Measurements from ENCODE around the gene ADAP1. TPM values are rescaled to one million over a fixed set of nuclear protein-coding genes. Genes with fewer than 3 reads are reported as not detected.

Gene ADAP1
- polyA plus RNA-seq, 2 donors, result 5.8 to 25.7 TPM

DNA sequence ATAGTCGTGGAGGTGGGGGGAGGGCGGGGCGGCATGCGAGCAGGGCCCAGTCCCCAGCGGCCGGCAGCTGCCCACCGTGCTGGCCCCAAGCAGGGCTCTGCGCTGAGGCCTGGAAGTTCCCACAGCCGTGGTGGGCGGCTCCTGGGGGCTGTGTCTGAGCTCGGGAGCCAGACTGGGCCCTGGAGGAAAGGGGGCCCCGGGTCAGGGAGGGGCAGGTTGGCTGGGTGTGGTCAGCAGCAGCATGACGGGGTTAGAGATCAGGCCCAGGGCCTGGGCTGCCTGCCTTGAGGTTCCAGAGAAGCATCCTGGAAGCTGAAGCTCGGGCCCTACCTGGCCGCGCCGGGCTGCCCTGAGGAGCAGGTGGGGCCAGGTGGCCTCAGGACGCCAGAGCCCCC is 56.0 kb downstream of the ADAP1 start:
- H3K27ac ChIP-seq (ENCODE audit: low read depth in 2 of 2, low read length in 1 of 2), result no peak overlapping the region
- WGBS, 2 donors, result 82% methylated on average over 17 to 18 of the region's 18 CpGs
- no peak overlapping the region for H3K4me3 ChIP-seq (ENCODE audit: low read depth in 1 of 2, low read length in 2 of 2)
- H3K27me3 ChIP-seq (ENCODE audit: control insufficient read depth in 1 of 2, insufficient read depth in 2 of 2, low read length in 2 of 2), result no peaks in the 10 kb centered on the region
- peaks cover 0 to 3% of the 10 kb centered on the region in 2 donors for H3K9me3 ChIP-seq (ENCODE audit: control insufficient read depth in 2 of 2, insufficient read depth in 1 of 2, low read depth in 1 of 2, low read length in 1 of 2)
- peaks cover 8 to 9% of the 10 kb centered on the region in 2 donors for H3K4me1 ChIP-seq (ENCODE audit: control insufficient read depth in 2 of 2, insufficient read depth in 2 of 2, low read length in 1 of 2)
- peaks cover 4 to 49% of the 10 kb centered on the region in 2 donors for H3K36me3 ChIP-seq (ENCODE audit: control insufficient read depth in 2 of 2, insufficient read depth in 2 of 2, low read length in 1 of 2)

DNA sequence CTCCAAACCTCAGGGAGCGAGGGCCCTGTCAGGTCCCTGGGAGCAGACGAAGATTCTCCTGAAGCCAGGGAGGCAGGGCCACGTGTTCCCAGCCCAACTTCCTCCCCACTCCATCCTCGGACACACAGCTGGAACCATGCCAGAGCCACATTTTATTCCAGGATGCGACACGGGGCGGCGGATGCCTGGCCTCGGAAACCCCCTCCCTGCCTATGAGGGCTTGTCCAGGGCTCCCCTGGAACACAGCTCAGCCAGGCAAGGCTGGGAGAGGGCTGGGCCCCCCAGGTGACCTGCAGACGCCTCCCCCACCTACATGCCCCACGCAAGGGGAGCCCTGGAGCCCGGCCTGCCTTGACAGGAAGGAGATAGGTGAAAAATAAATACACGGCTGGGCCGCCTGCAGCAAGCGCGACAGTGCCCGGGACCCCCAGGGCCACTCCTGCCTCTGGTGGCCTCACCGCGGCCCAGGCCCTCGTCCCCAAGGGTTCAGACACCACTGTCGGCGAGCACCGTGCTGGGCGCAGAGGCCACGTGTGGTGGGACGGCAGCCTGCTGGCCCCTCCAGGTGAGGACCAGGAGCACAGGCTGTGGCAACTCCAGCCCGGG is 56.6 kb downstream of the ADAP1 start:
- no peaks in the 10 kb centered on the region for H3K27me3 ChIP-seq (ENCODE audit: control insufficient read depth in 1 of 2, insufficient read depth in 2 of 2, low read length in 2 of 2)
- no peak overlapping the region for H3K4me3 ChIP-seq (ENCODE audit: low read depth in 1 of 2, low read length in 2 of 2)
- H3K9me3 ChIP-seq (ENCODE audit: control insufficient read depth in 2 of 2, insufficient read depth in 1 of 2, low read depth in 1 of 2, low read length in 1 of 2), result peaks cover 0 to 8% of the 10 kb centered on the region in 2 donors
- H3K36me3 ChIP-seq (ENCODE audit: control insufficient read depth in 2 of 2, insufficient read depth in 2 of 2, low read length in 1 of 2), result peaks cover 4 to 55% of the 10 kb centered on the region in 2 donors
- WGBS, 2 donors, result 63 to 76% methylated on average over 26 to 27 of the region's 27 CpGs
- no peak overlapping the region for H3K27ac ChIP-seq (ENCODE audit: low read depth in 2 of 2, low read length in 1 of 2)
- peaks cover 8 to 11% of the 10 kb centered on the region in 2 donors for H3K4me1 ChIP-seq (ENCODE audit: control insufficient read depth in 2 of 2, insufficient read depth in 2 of 2, low read length in 1 of 2)

DNA sequence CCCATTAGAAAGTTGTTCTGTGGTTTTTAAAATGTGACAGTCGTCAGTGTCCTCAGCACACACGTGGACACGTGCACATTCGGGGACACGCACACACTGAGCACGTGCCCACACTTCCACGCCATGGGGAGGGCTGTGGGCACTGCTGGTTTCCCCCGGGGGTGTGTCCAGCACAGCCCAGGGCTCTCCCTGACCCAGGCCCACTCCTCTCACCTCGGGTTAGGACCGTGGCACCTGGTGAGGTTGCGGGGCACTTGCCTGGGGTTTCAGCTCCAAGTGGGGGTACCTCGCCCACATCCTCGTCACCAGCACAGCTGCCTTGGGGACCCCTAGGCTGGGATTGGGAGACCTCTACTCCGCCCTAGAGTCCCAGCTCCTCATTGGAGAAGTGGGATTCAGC is 57.4 kb downstream of the ADAP1 start:
- no peak overlapping the region for H3K27ac ChIP-seq (ENCODE audit: low read depth in 2 of 2, low read length in 1 of 2)
- H3K36me3 ChIP-seq (ENCODE audit: control insufficient read depth in 2 of 2, insufficient read depth in 2 of 2, low read length in 1 of 2), result peaks cover 4 to 63% of the 10 kb centered on the region in 2 donors
- 79 to 86% methylated on average over 14 of the region's 14 CpGs for WGBS, 2 donors
- H3K4me3 ChIP-seq (ENCODE audit: low read depth in 1 of 2, low read length in 2 of 2), result no peak overlapping the region
- H3K9me3 ChIP-seq (ENCODE audit: control insufficient read depth in 2 of 2, insufficient read depth in 1 of 2, low read depth in 1 of 2, low read length in 1 of 2), result peaks cover 0 to 10% of the 10 kb centered on the region in 2 donors
- peaks cover 8 to 18% of the 10 kb centered on the region in 2 donors for H3K4me1 ChIP-seq (ENCODE audit: control insufficient read depth in 2 of 2, insufficient read depth in 2 of 2, low read length in 1 of 2)
- H3K27me3 ChIP-seq (ENCODE audit: control insufficient read depth in 1 of 2, insufficient read depth in 2 of 2, low read length in 2 of 2), result no peaks in the 10 kb centered on the region

DNA sequence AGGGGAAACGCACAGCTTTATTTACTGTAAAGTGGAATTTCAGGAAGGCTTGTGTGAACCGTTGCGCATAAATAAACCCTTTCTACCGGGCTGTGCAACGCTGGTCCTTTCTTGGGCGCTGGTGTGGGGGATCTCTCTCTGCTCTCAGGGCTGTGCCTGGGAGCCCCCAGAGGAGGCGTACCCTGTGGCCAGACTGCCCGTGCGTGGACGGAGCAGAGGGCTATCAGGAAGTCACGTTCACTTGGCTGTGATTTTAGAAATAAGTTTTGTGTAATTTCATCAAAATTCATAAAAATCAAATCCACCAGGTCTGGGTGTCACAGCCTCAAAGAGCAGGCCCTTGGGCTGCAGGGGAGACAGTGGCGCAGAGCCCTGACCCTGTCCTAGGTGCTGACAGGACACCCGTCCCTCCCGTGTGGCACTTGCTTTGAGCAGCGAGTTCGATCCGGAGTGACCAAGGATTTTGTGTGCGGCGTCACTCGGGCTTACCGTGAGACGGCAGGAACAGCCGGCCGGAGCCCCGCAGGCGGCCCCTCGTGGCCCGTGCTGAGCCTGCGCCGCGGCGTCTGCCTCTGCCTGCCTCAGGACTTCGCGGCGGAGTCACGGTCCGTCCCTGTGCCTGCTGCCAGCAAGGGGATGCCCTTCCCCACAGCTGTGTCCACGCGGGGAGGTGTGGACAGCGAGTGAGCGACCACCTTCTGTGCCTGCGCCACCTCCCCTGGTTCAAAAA is 58.0 kb downstream of the ADAP1 start:
- H3K4me1 ChIP-seq (ENCODE audit: control insufficient read depth in 2 of 2, insufficient read depth in 2 of 2, low read length in 1 of 2), result peaks cover 7 to 16% of the 10 kb centered on the region in 2 donors

DNA sequence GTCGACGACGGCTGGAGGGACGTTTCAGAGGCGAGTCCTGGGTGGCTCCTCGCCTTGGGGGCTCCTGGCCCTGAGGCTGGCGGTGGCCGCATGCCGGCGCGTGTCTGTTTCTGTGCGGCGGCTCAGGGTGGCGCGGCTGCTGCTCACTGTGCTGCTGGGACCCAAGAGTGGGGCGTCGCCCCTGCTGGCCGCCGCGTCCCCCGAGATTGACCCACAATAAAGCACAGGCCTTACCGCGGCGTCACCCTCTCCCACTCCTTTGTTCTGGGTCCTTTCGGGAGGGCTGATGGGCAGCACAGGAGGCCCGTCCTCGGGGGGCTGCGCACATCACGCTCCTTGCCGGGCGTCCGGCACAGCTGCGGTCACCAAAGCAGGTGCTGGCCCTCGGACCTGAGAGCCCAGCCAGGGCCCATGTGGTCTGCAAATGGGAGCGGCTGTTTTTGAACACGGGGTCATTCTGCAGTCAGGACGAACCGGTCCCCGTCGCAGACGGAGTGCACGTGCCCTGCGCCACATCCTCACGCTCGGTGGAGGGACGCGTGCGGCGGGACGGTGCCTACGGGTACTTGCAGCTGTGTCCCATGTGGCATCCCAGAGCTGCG is 58.9 kb downstream of the ADAP1 start:
- WGBS, 2 donors, result 93 to 94% methylated on average over 50 to 52 of the region's 52 CpGs
- H3K36me3 ChIP-seq (ENCODE audit: control insufficient read depth in 2 of 2, insufficient read depth in 2 of 2, low read length in 1 of 2), result peaks cover 10 to 77% of the 10 kb centered on the region in 2 donors
- no peaks in the 10 kb centered on the region for H3K27me3 ChIP-seq (ENCODE audit: control insufficient read depth in 1 of 2, insufficient read depth in 2 of 2, low read length in 2 of 2)
- no peak overlapping the region for H3K27ac ChIP-seq (ENCODE audit: low read depth in 2 of 2, low read length in 1 of 2)
- H3K9me3 ChIP-seq (ENCODE audit: control insufficient read depth in 2 of 2, insufficient read depth in 1 of 2, low read depth in 1 of 2, low read length in 1 of 2), result peaks cover 0 to 11% of the 10 kb centered on the region in 2 donors
- peaks cover 0 to 11% of the 10 kb centered on the region in 2 donors for H3K4me1 ChIP-seq (ENCODE audit: control insufficient read depth in 2 of 2, insufficient read depth in 2 of 2, low read length in 1 of 2)
- H3K4me3 ChIP-seq (ENCODE audit: low read depth in 1 of 2, low read length in 2 of 2), result no peak overlapping the region

More for the DNA sequence above, 58.0 kb downstream of the ADAP1 start:
- H3K36me3 ChIP-seq (ENCODE audit: control insufficient read depth in 2 of 2, insufficient read depth in 2 of 2, low read length in 1 of 2), result peaks cover 4 to 69% of the 10 kb centered on the region in 2 donors
- no peak overlapping the region for H3K4me3 ChIP-seq (ENCODE audit: low read depth in 1 of 2, low read length in 2 of 2)
- H3K9me3 ChIP-seq (ENCODE audit: control insufficient read depth in 2 of 2, insufficient read depth in 1 of 2, low read depth in 1 of 2, low read length in 1 of 2), result peaks cover 0 to 11% of the 10 kb centered on the region in 2 donors
- no peaks in the 10 kb centered on the region for H3K27me3 ChIP-seq (ENCODE audit: control insufficient read depth in 1 of 2, insufficient read depth in 2 of 2, low read length in 2 of 2)
- 91 to 92% methylated on average over 42 of the region's 42 CpGs for WGBS, 2 donors
- no peak overlapping the region for H3K27ac ChIP-seq (ENCODE audit: low read depth in 2 of 2, low read length in 1 of 2)

DNA sequence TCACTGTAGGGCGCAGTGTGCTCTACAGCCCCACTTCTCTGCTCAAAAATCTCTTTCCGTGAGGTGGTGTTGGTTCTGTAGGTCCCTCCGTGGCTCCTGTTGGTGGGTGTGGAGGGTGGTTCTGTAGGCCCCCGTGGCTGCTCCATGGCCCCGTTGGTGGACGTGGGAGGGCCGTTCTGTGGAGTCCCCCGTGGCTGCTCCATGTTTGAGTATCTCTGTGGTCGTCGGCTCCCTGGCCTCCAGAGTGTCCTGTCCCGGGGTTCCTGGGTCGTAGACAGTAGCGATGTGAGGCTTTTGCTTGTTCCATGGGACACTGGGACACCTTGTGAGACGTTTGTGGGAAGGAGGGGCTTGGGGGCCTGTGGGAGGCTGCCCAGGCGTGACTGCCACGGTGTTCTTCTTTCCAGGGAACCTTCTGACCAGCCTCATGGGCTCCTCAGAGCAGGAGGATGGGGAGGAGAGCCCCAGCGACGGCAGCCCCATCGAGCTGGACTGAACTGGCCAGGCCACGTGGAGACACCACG is 59.5 kb downstream of the ADAP1 start:
- H3K27ac ChIP-seq (ENCODE audit: low read depth in 2 of 2, low read length in 1 of 2), result no peak overlapping the region
- no peaks in the 10 kb centered on the region for H3K27me3 ChIP-seq (ENCODE audit: control insufficient read depth in 1 of 2, insufficient read depth in 2 of 2, low read length in 2 of 2)
- WGBS, 2 donors, result 91 to 92% methylated on average over 21 of the region's 21 CpGs
- H3K4me1 ChIP-seq (ENCODE audit: control insufficient read depth in 2 of 2, insufficient read depth in 2 of 2, low read length in 1 of 2), result peaks cover 0 to 11% of the 10 kb centered on the region in 2 donors
- peaks cover 0 to 11% of the 10 kb centered on the region in 2 donors for H3K9me3 ChIP-seq (ENCODE audit: control insufficient read depth in 2 of 2, insufficient read depth in 1 of 2, low read depth in 1 of 2, low read length in 1 of 2)
- H3K36me3 ChIP-seq (ENCODE audit: control insufficient read depth in 2 of 2, insufficient read depth in 2 of 2, low read length in 1 of 2), result peaks cover 10 to 80% of the 10 kb centered on the region in 2 donors
- H3K4me3 ChIP-seq (ENCODE audit: low read depth in 1 of 2, low read length in 2 of 2), result no peak overlapping the region

- Histone ChIP-seq H3K36me3 (ENCODE audit: control insufficient read depth in 2 of 2, insufficient read depth in 2 of 2, low read length in 1 of 2) (peaks cover 10 to 80% of the 10 kb centered on the region in 2 donors), H3K4me1 (ENCODE audit: control insufficient read depth in 2 of 2, insufficient read depth in 2 of 2, low read length in 1 of 2) (peaks cover 0 to 11% of the 10 kb centered on the region in 2 donors), H3K9me3 (ENCODE audit: control insufficient read depth in 2 of 2, insufficient read depth in 1 of 2, low read depth in 1 of 2, low read length in 1 of 2) (peaks cover 0 to 11% of the 10 kb centered on the region in 2 donors), H3K27ac (ENCODE audit: low read depth in 2 of 2, low read length in 1 of 2) (no peak overlapping the region), H3K27me3 (ENCODE audit: control insufficient read depth in 1 of 2, insufficient read depth in 2 of 2, low read length in 2 of 2) (no peaks in the 10 kb centered on the region), H3K4me3 (ENCODE audit: low read depth in 1 of 2, low read length in 2 of 2) (no peak overlapping the region)
- 90 to 93% methylated on average over 40 of the region's 40 CpGs for WGBS, 2 donors
Measured at GRCh38 chr7:894164-894867, 60.2 kb downstream of the ADAP1 start.

- Histone ChIP-seq H3K4me3 (ENCODE audit: low read depth in 1 of 2, low read length in 2 of 2) (no peak overlapping the region), H3K9me3 (ENCODE audit: control insufficient read depth in 2 of 2, insufficient read depth in 1 of 2, low read depth in 1 of 2, low read length in 1 of 2) (peaks cover 0 to 11% of the 10 kb centered on the region in 2 donors), H3K4me1 (ENCODE audit: control insufficient read depth in 2 of 2, insufficient read depth in 2 of 2, low read length in 1 of 2) (peaks cover 0 to 11% of the 10 kb centered on the region in 2 donors), H3K27ac (ENCODE audit: low read depth in 2 of 2, low read length in 1 of 2) (no peak overlapping the region), H3K36me3 (ENCODE audit: control insufficient read depth in 2 of 2, insufficient read depth in 2 of 2, low read length in 1 of 2) (peaks cover 10 to 78% of the 10 kb centered on the region in 2 donors), H3K27me3 (ENCODE audit: control insufficient read depth in 1 of 2, insufficient read depth in 2 of 2, low read length in 2 of 2) (no peaks in the 10 kb centered on the region)
- 89 to 92% methylated on average over 17 to 19 of the region's 19 CpGs for WGBS, 2 donors
Measured at GRCh38 chr7:893686-894085, 60.8 kb downstream of the ADAP1 start.
